Spleen (tissue), 11 donors: ENCODE results near the gene HINT1. TPM values are rescaled to one million over a fixed set of nuclear protein-coding genes. Genes with fewer than 3 reads are reported as not detected.

Experiments
- DNase-seq: peaks from one replicate; pipeline ENCODE4 v3.0.0-alpha.2; 2020
- H3K27ac ChIP-seq, 8 donors: fragments of 200-600 bp; sonication (generic) in 7 of 8; 1 replicate in 4 of 8; 2 replicates in 4 of 8; pipeline versions ENCODE4 v1.5.0 to v1.8.0; 2016 to 2021; ENCODE audit warnings: inconsistent platforms in 4 of 8, mild to moderate bottlenecking in 4 of 8, moderate library complexity in 1 of 8
- H3K27me3 ChIP-seq, 7 donors: fragments of 200-600 bp; sonication (generic) in 6 of 7; replicated peaks in 1 of 7; 1 replicate in 4 of 7; 2 replicates in 3 of 7; pipeline versions ENCODE4 v1.5.0 to v1.8.0; 2016 to 2021; ENCODE audit warnings: inconsistent platforms in 3 of 7, mild to moderate bottlenecking in 1 of 7
- H3K36me3 ChIP-seq, 6 donors: fragments of 200-600 bp; sonication (generic) in 5 of 6; 1 replicate in 4 of 6; 2 replicates in 2 of 6; pipeline versions ENCODE4 v1.5.0 to v1.8.0; 2016 to 2021; ENCODE audit warnings: inconsistent platforms in 2 of 6
- H3K4me1 ChIP-seq, 6 donors: fragments of 200-600 bp; sonication (generic) in 5 of 6; 1 replicate in 3 of 6; 2 replicates in 3 of 6; pipeline versions ENCODE4 v1.5.0 to v1.8.0; 2016 to 2021; ENCODE audit warnings: inconsistent platforms in 3 of 6
- H3K4me3 ChIP-seq, 8 donors: fragments of 200-600 bp; sonication (generic) in 7 of 8; 1 replicate in 4 of 8; 2 replicates in 4 of 8; pipeline versions ENCODE4 v1.5.0 to v1.8.0; 2016 to 2021; ENCODE audit warnings: inconsistent platforms in 4 of 8, mild to moderate bottlenecking in 4 of 8, moderate library complexity in 2 of 8
- H3K9me3 ChIP-seq, 8 donors: fragments of 200-600 bp; sonication (generic) in 7 of 8; 1 replicate in 4 of 8; 2 replicates in 4 of 8; pipeline versions ENCODE4 v1.5.0 to v1.8.0; 2016 to 2021; ENCODE audit warnings: inconsistent platforms in 4 of 8
- CTCF ChIP-seq, 11 experiments: fragments of 200-600 bp in 7 of 11; fragments of 450-650 bp in 4 of 11; sonication (generic) in 4 of 11; IDR thresholded peaks in 8 of 11; conservative IDR thresholded peaks in 3 of 11; 1 replicate in 7 of 11; 2 replicates in 4 of 11; pipeline versions ENCODE4 v1.4.0 to v1.8.0; 2016 to 2021; ENCODE audit warnings: antibody characterized with exemption in 11 of 11, inconsistent platforms in 4 of 11, mild to moderate bottlenecking in 1 of 11
- POLR2A ChIP-seq, 3 donors: fragments of 450-650 bp; IDR thresholded peaks; one replicate each; pipeline ENCODE4 v1.5.1; 2017; ENCODE audit warnings: antibody characterized with exemption in 3 of 3, mild to moderate bottlenecking in 1 of 3
- POLR2AphosphoS5 ChIP-seq, 3 donors: sonication (generic); formaldehyde crosslinking; IDR thresholded peaks; one replicate each; pipeline ENCODE4 v1.5.1; 2017; ENCODE audit warnings: antibody characterized with exemption in 3 of 3
- WGBS, 5 donors: extraction: QIAGEN DNeasy Blood & Tissue Kit in 3 of 5; methylation state at CpG; one replicate each; pipeline versions ENCODE4 v1.1.5 to v1.1.7; 2013 to 2018; 5-methylcytosine and 5-hydroxymethylcytosine counted together
- intact Hi-C: fragments of 100-400 bp; cut with DNase I; formaldehyde crosslinking; loops from one replicate; pipeline ENCODE4 v1.15.0; 2023; ENCODE audit warnings: low total_unique reads
- polyA plus RNA-seq, 3 donors: library from polyadenylated mRNA; stranded (reverse); fragments of 200-250 nt; gene quantifications; one replicate each; pipeline ENCODE4 v1.2.1, GENCODE V29; 2013
- total RNA-seq, 7 donors: library from RNA; depleted of rRNA in 3 of 7; stranded (reverse); fragments of >200 nt in 3 of 7; fragmentation: NEBNext Ultra II Directional in 4 of 7; extraction: Animal tissue kit (Norgen Biotek cat#: 25700) in 4 of 7; gene quantifications; one replicate each; pipeline versions ENCODE4 v1.1.0 to v1.2.1, GENCODE V29; 2016 to 2021
- donor health status: healthy with polysubstance abuse.
- donor health status: DM: no; HTN: no; CAD: no; lungs with moderate emphysema.
- donor health status: DM: no; HTN: no; CAD: no.
- donor health status: Bipolar disorder and iron deficiency.
- donor health status: healthy.
- donor health status: DM: no; HTN: no; CAD: no.
- donor health status: DM: yes; HTN: yes; CAD: no.

Gene HINT1
- total and polyA plus RNA-seq, 10 donors: 130 to 424 (median 171) TPM

- H3K27ac ChIP-seq: no peak overlapping the region
- intact Hi-C loops: no loop called here
- H3K9me3 ChIP-seq: no peaks in the 10 kb centered on the region
- TF ChIP-seq CTCF (IDR thresholded peaks at IDR 0.05 in 8 of 11, conservative IDR thresholded peaks at IDR 0.05 in 3 of 11) (no peak), POLR2A (IDR thresholded peaks at IDR 0.05) (no peak), POLR2AphosphoS5 (IDR thresholded peaks at IDR 0.05) (no peak)
- DNase-seq: no peak
- WGBS, 5 donors: 70 to 97% (median 84%) methylated on average over 1 of the region's 1 CpG
- peaks cover 0 to 51% (median 19%) of the 10 kb centered on the region in 6 donors for H3K4me1 ChIP-seq
- H3K36me3 ChIP-seq: peaks cover 0 to 5% (median 0%) of the 10 kb centered on the region in 6 donors
- H3K4me3 ChIP-seq: no peak overlapping the region
- no peaks in the 10 kb centered on the region for H3K27me3 ChIP-seq
Observed at GRCh38 chr5:131206772-131207171, 41.7 kb upstream of the HINT1 start.

- TF ChIP-seq POLR2A (IDR thresholded peaks at IDR 0.05): no peak
- no peak for TF ChIP-seq POLR2AphosphoS5 (IDR thresholded peaks at IDR 0.05)
- TF ChIP-seq CTCF (IDR thresholded peaks at IDR 0.05 in 8 of 11, conservative IDR thresholded peaks at IDR 0.05 in 3 of 11): no peak
- H3K4me1 ChIP-seq: peaks cover 0 to 44% (median 19%) of the 10 kb centered on the region in 6 donors
- H3K27me3 ChIP-seq: no peaks in the 10 kb centered on the region
- no peaks in the 10 kb centered on the region for H3K9me3 ChIP-seq
- H3K4me3 ChIP-seq: no peak overlapping the region
- H3K36me3 ChIP-seq: peaks cover 0 to 7% (median 0%) of the 10 kb centered on the region in 6 donors
- intact Hi-C loops: no loop called here
- DNase-seq: no peak
- no peak overlapping the region for H3K27ac ChIP-seq
- 93 to 99% (median 97%) methylated on average over 2 of the region's 2 CpGs for WGBS, 5 donors
Observed at GRCh38 chr5:131206061-131206460, 41.0 kb upstream of the HINT1 start.

GRCh38 chr5:131204964-131205363 lies 39.9 kb upstream of the HINT1 start:
- intact Hi-C loops: no loop called here
- H3K27me3 ChIP-seq: no peaks in the 10 kb centered on the region
- WGBS, 5 donors: 94 to 98% (median 95%) methylated on average over 2 of the region's 2 CpGs
- no peak overlapping the region for H3K27ac ChIP-seq
- H3K4me3 ChIP-seq: no peak overlapping the region
- peaks cover 0 to 11% (median 3%) of the 10 kb centered on the region in 6 donors for H3K36me3 ChIP-seq
- no peak for TF ChIP-seq CTCF (IDR thresholded peaks at IDR 0.05 in 8 of 11, conservative IDR thresholded peaks at IDR 0.05 in 3 of 11)
- no peak for TF ChIP-seq POLR2A (IDR thresholded peaks at IDR 0.05)
- no peak for TF ChIP-seq POLR2AphosphoS5 (IDR thresholded peaks at IDR 0.05)
- DNase-seq: no peak
- no peaks in the 10 kb centered on the region for H3K9me3 ChIP-seq
- peaks cover 0 to 33% (median 12%) of the 10 kb centered on the region in 6 donors for H3K4me1 ChIP-seq

- Histone ChIP-seq H3K27ac (no peak overlapping the region), H3K4me3 (no peak overlapping the region), H3K36me3 (peaks cover 0 to 16% (median 5%) of the 10 kb centered on the region in 6 donors), H3K4me1 (no peaks in the 10 kb centered on the region), H3K27me3 (no peaks in the 10 kb centered on the region), H3K9me3 (no peaks in the 10 kb centered on the region)
- intact Hi-C loops: no loop called here
- DNase-seq: no peak
- TF ChIP-seq CTCF (IDR thresholded peaks at IDR 0.05 in 8 of 11, conservative IDR thresholded peaks at IDR 0.05 in 3 of 11) (no peak), POLR2A (IDR thresholded peaks at IDR 0.05) (no peak), POLR2AphosphoS5 (IDR thresholded peaks at IDR 0.05) (no peak)
- WGBS, 5 donors: 92 to 99% (median 95%) methylated on average over 3 of the region's 3 CpGs
Observed at GRCh38 chr5:131200560-131200959, 35.5 kb upstream of the HINT1 start.
